Measurements from ENCODE around the gene GSE1. TPM values are rescaled to one million over a fixed set of nuclear protein-coding genes. Genes with fewer than 3 reads are reported as not detected.

Gene GSE1
- total RNA-seq, 1 donor from 2014 or later, result 80.8 TPM

DNA sequence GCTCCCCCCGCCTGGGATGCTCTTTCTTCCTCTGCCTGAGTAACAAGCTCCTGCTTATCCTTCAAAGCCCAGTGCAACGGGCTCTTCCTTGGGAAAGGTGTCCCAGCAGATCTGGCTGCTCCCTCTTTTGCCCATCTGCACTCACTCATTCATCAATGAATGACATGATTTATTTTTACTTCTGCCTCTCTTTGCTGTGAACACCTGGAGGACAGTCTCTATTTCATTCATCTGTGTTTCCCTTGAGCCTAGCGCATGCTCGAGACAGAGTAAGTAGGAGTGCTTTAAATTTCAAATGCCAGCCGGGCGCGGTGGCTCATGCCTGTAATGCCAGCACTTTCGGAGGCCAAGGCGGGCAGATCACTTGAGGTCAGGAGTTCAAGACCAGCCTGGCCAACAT is 97.6 kb downstream of the GSE1 start:
- no peaks in the 10 kb centered on the region for H3K36me3 ChIP-seq
- H3K4me3 ChIP-seq, result no peak overlapping the region
- TF ChIP-seq, protein P1, sequence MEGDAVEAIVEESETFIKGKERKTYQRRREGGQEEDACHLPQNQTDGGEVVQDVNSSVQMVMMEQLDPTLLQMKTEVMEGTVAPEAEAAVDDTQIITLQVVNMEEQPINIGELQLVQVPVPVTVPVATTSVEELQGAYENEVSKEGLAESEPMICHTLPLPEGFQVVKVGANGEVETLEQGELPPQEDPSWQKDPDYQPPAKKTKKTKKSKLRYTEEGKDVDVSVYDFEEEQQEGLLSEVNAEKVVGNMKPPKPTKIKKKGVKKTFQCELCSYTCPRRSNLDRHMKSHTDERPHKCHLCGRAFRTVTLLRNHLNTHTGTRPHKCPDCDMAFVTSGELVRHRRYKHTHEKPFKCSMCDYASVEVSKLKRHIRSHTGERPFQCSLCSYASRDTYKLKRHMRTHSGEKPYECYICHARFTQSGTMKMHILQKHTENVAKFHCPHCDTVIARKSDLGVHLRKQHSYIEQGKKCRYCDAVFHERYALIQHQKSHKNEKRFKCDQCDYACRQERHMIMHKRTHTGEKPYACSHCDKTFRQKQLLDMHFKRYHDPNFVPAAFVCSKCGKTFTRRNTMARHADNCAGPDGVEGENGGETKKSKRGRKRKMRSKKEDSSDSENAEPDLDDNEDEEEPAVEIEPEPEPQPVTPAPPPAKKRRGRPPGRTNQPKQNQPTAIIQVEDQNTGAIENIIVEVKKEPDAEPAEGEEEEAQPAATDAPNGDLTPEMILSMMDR (IDR thresholded peaks at IDR 0.05), result no peak
- TF ChIP-seq POLR2A (IDR thresholded peaks at IDR 0.05) (no peak), POLR2AphosphoS5 (IDR thresholded peaks at IDR 0.05; ENCODE audit: insufficient read depth in 1 of 2, low read depth in 1 of 2) (no peak)
- peaks cover 7% of the 10 kb centered on the region for H3K4me1 ChIP-seq
- no peak for DNase-seq (ENCODE audit: extremely low spot score in 2 of 2)
- intact Hi-C loops (cut with DNase I), result loop anchor here (10.0 kb wide), 2 partner anchors 436 to 596 kb away; partner anchors contain the start of gene CIBAR2
- no peak overlapping the region for H3K27ac ChIP-seq
- no peaks in the 10 kb centered on the region for H3K9me3 ChIP-seq
- H3K27me3 ChIP-seq, result no peaks in the 10 kb centered on the region

- Histone ChIP-seq H3K4me3 (no peak overlapping the region), H3K4me1 (peaks cover 21% of the 10 kb centered on the region), H3K27me3 (no peaks in the 10 kb centered on the region), H3K36me3 (no peaks in the 10 kb centered on the region), H3K27ac (no peak overlapping the region), H3K9me3 (no peaks in the 10 kb centered on the region)
- intact Hi-C loops (cut with DNase I), result loop anchor here (10.0 kb wide), 2 partner anchors 437 to 597 kb away; partner anchors contain the start of gene CIBAR2
- TF ChIP-seq POLR2A (IDR thresholded peaks at IDR 0.05) (no peak), POLR2AphosphoS5 (IDR thresholded peaks at IDR 0.05; ENCODE audit: insufficient read depth in 1 of 2, low read depth in 1 of 2) (no peak)
- TF ChIP-seq, protein P1 (IDR thresholded peaks at IDR 0.05), result no peak
- no peak for DNase-seq (ENCODE audit: extremely low spot score in 2 of 2)
Measured at GRCh38 chr16:85711982-85712587, 99.0 kb downstream of the GSE1 start.

- TF ChIP-seq, protein P1 (IDR thresholded peaks at IDR 0.05), result no peak
- no peak for TF ChIP-seq POLR2AphosphoS5 (IDR thresholded peaks at IDR 0.05; ENCODE audit: insufficient read depth in 1 of 2, low read depth in 1 of 2)
- no peak for TF ChIP-seq POLR2A (IDR thresholded peaks at IDR 0.05)
- Histone ChIP-seq H3K4me1 (peaks cover 28% of the 10 kb centered on the region), H3K27me3 (no peaks in the 10 kb centered on the region), H3K36me3 (no peaks in the 10 kb centered on the region), H3K9me3 (no peaks in the 10 kb centered on the region), H3K4me3 (no peak overlapping the region), H3K27ac (no peak overlapping the region)
- no peak for DNase-seq (ENCODE audit: extremely low spot score in 2 of 2)
- intact Hi-C loops (cut with DNase I), result loop anchor here (10.0 kb wide), 2 partner anchors 438 to 598 kb away; partner anchors contain the start of gene CIBAR2
Measured at GRCh38 chr16:85712801-85713200, 99.7 kb downstream of the GSE1 start.

DNA sequence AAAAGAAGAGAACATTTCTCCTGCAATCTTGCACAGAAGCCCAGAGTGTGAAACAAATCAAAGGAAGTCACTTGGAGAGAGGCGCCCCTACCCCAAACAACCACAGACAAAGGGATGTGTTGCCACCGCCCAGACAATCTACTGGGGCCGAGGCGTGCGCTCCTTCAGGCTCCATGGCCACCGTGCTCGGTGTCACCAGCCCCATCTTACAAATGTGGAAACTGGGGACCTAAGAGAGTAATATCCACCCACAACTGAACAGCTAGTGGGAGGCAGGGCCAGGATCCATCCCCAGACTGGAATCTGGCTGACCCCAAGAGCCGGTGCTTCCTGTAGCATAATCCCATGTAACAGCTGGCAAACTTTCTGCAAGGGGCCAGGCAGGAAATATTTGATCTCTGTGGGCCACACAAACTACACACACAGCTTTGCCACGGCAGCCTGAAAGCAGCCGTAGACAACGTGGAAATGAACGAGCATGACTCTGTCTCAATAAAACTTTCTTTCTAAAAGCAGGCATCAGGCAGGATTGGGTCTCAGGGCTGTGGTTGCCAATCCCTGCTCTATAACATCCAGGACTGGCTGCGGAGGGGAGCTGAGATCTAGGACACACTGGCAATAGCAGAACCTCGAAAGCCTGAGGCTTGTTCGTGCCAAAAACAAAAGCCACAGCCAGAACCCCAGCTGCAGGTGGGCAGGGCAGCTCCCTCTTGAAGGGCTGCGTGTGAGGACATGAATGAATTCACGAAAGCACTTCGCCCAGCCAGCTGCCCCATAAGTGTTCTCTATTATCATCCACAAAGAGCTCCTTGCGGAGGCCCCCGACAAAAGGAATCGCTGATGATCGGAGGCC is 102.3 kb downstream of the GSE1 start:
- intact Hi-C loops (cut with DNase I), result loop anchor here (10.0 kb wide), 2 partner anchors 441 to 601 kb away; partner anchors contain the start of gene CIBAR2
- H3K27me3 ChIP-seq, result no peaks in the 10 kb centered on the region
- H3K9me3 ChIP-seq, result no peaks in the 10 kb centered on the region
- TF ChIP-seq POLR2AphosphoS5 (IDR thresholded peaks at IDR 0.05; ENCODE audit: insufficient read depth in 1 of 2, low read depth in 1 of 2) (no peak), POLR2A (IDR thresholded peaks at IDR 0.05) (no peak)
- TF ChIP-seq, protein P1 (IDR thresholded peaks at IDR 0.05), result no peak
- DNase-seq (ENCODE audit: extremely low spot score in 2 of 2), result no peak
- peaks cover 32% of the 10 kb centered on the region for H3K4me1 ChIP-seq
- no peak overlapping the region for H3K4me3 ChIP-seq
- no peaks in the 10 kb centered on the region for H3K36me3 ChIP-seq
- no peak overlapping the region for H3K27ac ChIP-seq
